DND-41 (cell line): ENCODE measurements around the gene AMPD1.

Experiments
- EZH2 ChIP-seq: IDR thresholded peaks from 3 replicates; pipeline ENCODE4 v1.6.1; 2012; ENCODE audit warnings: borderline replicate concordance, low read depth, mild to moderate bottlenecking, moderate library complexity, low read length, inconsistent platforms; ENCODE audit not compliant: severe bottlenecking
- TF ChIP-seq, protein P1 (sequence below): IDR thresholded peaks from 2 replicates; pipeline ENCODE4 v1.5.1; 2012; ENCODE audit warnings: borderline replicate concordance, low read length, moderate library complexity, mild to moderate bottlenecking; ENCODE audit not compliant: poor library complexity, severe bottlenecking; ENCODE audit errors: extremely low read depth

DNA sequence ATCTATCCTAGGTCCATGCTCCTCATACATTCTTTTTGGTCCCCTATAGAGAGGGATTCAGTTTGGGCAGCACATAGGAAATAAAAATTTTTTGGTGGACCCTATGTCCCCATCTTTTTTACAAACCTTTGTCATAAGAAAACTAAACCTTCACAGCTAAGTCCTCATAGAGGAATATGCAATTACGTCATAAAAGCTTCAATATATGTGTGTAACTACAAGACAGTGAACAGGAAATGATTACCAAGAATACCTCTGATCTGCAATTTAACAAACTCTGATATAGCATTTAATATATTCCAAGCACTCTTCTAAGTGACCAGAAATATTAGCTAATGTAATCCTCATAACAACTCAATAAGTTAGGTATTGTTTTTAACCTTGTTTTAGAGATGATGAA lies 19.2 kb downstream of the AMPD1 start:
- TF ChIP-seq, protein P1, sequence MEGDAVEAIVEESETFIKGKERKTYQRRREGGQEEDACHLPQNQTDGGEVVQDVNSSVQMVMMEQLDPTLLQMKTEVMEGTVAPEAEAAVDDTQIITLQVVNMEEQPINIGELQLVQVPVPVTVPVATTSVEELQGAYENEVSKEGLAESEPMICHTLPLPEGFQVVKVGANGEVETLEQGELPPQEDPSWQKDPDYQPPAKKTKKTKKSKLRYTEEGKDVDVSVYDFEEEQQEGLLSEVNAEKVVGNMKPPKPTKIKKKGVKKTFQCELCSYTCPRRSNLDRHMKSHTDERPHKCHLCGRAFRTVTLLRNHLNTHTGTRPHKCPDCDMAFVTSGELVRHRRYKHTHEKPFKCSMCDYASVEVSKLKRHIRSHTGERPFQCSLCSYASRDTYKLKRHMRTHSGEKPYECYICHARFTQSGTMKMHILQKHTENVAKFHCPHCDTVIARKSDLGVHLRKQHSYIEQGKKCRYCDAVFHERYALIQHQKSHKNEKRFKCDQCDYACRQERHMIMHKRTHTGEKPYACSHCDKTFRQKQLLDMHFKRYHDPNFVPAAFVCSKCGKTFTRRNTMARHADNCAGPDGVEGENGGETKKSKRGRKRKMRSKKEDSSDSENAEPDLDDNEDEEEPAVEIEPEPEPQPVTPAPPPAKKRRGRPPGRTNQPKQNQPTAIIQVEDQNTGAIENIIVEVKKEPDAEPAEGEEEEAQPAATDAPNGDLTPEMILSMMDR = no peak
- no peak for TF ChIP-seq EZH2
